ENCODE data around the gene IFI30.
"Not testable (repeated sequence)": the region's sequence is repeated elsewhere in the genome, so short reads cannot be mapped to it uniquely, and the experiment has no call there.

Gene IFI30

DNA sequence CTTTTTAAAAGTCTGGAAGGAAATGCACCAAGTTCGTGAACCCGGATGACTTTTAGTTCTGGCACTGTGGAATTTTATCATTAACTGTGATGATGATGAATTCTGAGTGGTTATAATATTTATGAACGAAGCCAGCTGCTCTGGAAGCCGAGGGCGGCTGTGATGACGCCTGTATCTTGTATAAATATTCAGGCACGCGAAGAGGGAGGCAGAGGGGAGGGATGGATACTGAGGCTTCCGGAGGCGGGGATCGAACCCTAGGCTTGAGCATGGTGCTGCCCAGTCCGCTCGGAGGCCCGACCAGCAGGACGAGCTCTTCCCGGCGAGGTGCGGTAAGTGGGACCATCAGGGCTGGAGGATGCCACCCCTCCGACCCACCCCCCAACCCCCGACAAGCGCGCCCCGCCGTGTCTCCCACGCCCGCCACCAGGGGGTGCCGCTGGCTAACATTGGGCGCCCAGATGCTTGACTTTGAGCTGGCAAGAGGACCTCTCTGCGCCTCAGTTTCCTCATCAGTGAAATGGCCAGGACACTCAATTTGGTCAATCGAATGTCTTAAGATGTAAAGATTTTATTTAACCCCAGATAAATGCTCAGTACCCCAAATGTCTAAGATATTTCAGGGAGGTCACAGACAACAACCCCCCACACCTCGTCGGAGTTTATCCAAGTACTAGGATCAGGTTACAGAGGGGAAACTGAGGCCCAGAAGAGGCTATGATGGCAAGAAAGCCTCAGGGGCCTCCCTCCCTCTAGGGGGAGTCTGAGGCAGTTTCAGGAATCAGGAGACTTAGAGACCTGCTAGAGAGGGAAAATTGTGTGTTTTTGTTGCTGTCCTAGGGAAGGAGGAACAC is 34.7 kb downstream of the IFI30 start:
- H3F3A ChIP-seq (ENCODE audit: control insufficient read depth, insufficient read depth), result peaks cover 11% of the 10 kb centered on the region
- H3K79me2 ChIP-seq (ENCODE audit: control insufficient read depth, low read length), result peaks cover 14% of the 10 kb centered on the region
- no peak overlapping the region for H3K4me3 ChIP-seq (ENCODE audit: low read length)
- TF ChIP-seq EZH2phosphoT487 (IDR thresholded peaks at IDR 0.05; ENCODE audit: borderline replicate concordance, low read length), result no peak
- TF ChIP-seq, protein P1, sequence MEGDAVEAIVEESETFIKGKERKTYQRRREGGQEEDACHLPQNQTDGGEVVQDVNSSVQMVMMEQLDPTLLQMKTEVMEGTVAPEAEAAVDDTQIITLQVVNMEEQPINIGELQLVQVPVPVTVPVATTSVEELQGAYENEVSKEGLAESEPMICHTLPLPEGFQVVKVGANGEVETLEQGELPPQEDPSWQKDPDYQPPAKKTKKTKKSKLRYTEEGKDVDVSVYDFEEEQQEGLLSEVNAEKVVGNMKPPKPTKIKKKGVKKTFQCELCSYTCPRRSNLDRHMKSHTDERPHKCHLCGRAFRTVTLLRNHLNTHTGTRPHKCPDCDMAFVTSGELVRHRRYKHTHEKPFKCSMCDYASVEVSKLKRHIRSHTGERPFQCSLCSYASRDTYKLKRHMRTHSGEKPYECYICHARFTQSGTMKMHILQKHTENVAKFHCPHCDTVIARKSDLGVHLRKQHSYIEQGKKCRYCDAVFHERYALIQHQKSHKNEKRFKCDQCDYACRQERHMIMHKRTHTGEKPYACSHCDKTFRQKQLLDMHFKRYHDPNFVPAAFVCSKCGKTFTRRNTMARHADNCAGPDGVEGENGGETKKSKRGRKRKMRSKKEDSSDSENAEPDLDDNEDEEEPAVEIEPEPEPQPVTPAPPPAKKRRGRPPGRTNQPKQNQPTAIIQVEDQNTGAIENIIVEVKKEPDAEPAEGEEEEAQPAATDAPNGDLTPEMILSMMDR (IDR thresholded peaks at IDR 0.05; ENCODE audit: low read depth, low read length, poor library complexity, severe bottlenecking), result peak; percentile 72
- H3K9me2 ChIP-seq (replicated peaks; ENCODE audit: control insufficient read depth, low read length), result no peaks in the 10 kb centered on the region
- peaks cover 13% of the 10 kb centered on the region for H3K27me3 ChIP-seq (ENCODE audit: control insufficient read depth, low read length)
- H4K20me1 ChIP-seq (ENCODE audit: control insufficient read depth, insufficient read depth, low read depth, low read length), result no peaks in the 10 kb centered on the region
- peak overlapping the region; percentile 20; the same call in 1 of the 2 replicates for H3K4me2 ChIP-seq (ENCODE audit: low read length)
- H3K9me3 ChIP-seq (ENCODE audit: control insufficient read depth, insufficient read depth, low read length), result no peaks in the 10 kb centered on the region
- H3K4me1 ChIP-seq (ENCODE audit: control insufficient read depth, low read length), result peaks cover 17% of the 10 kb centered on the region
- H3K27ac ChIP-seq (ENCODE audit: low read depth, low read length), result no peak overlapping the region
- peaks cover 4% of the 10 kb centered on the region for H3K36me3 ChIP-seq (ENCODE audit: control insufficient read depth, low read length)

DNA sequence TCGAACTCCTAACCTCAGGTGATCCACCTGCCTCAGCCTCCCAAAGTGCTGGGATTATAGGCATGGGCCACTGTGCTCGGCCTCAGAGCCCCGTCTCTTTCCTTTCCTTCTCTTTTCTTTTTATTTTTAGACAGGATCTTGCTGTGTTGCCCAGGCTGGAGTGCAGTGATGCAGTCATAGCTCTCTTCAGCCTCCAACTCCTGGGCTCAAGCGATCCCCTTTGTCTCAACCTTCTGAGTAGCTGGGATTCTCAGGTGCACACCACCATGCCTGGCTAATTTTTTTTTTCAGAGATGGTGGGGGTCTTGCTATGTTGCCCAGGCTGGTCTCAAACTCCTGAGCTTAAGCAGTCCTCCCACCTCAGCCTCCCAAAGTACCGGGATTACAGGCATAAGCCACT is 36.3 kb downstream of the IFI30 start:
- not testable (repeated sequence) for H3K4me3 ChIP-seq (ENCODE audit: low read length); H3F3A ChIP-seq (ENCODE audit: control insufficient read depth, insufficient read depth); H3K27ac ChIP-seq (ENCODE audit: low read depth, low read length); H3K9me2 ChIP-seq (replicated peaks; ENCODE audit: control insufficient read depth, low read length); H4K20me1 ChIP-seq (ENCODE audit: control insufficient read depth, insufficient read depth, low read depth, low read length); H3K9me3 ChIP-seq (ENCODE audit: control insufficient read depth, insufficient read depth, low read length); H3K36me3 ChIP-seq (ENCODE audit: control insufficient read depth, low read length); H3K4me2 ChIP-seq (ENCODE audit: low read length)
- H3K27me3 ChIP-seq (ENCODE audit: control insufficient read depth, low read length), result peaks cover 18% of the 10 kb centered on the region
- peaks cover 17% of the 10 kb centered on the region for H3K4me1 ChIP-seq (ENCODE audit: control insufficient read depth, low read length)
- peaks cover 10% of the 10 kb centered on the region for H3K79me2 ChIP-seq (ENCODE audit: control insufficient read depth, low read length)

DNA sequence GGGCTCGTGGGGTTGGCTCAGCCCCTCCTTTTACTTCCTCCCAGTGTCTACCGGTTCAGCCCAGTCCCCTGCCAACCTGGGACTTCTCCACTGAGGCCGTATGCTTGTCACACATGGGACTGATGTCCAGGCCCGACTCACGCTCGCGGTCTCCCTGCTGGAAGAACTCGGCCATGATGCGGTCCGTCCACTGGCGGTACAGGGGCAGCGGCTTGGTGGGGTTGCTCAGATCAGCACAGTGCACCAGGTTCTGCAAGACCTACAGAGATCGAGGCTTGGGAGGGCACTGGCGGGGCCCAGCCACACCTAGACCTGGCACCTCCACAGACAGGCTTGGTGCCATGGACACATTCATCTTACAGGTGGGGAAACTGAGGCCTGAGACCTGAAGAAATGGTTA is 38.1 kb downstream of the IFI30 start:
- no peaks in the 10 kb centered on the region for H3K36me3 ChIP-seq (ENCODE audit: control insufficient read depth, low read length)
- no peak overlapping the region for H3K4me3 ChIP-seq (ENCODE audit: low read length)
- H3K9me2 ChIP-seq (replicated peaks; ENCODE audit: control insufficient read depth, low read length), result no peaks in the 10 kb centered on the region
- TF ChIP-seq EZH2phosphoT487 (IDR thresholded peaks at IDR 0.05; ENCODE audit: borderline replicate concordance, low read length), result no peak
- TF ChIP-seq, protein P1 (IDR thresholded peaks at IDR 0.05; ENCODE audit: low read depth, low read length, poor library complexity, severe bottlenecking), result no peak
- H3K27ac ChIP-seq (ENCODE audit: low read depth, low read length), result no peak overlapping the region
- H4K20me1 ChIP-seq (ENCODE audit: control insufficient read depth, insufficient read depth, low read depth, low read length), result no peaks in the 10 kb centered on the region
- no peaks in the 10 kb centered on the region for H3K79me2 ChIP-seq (ENCODE audit: control insufficient read depth, low read length)
- peaks cover 21% of the 10 kb centered on the region for H3K27me3 ChIP-seq (ENCODE audit: control insufficient read depth, low read length)
- peaks cover 6% of the 10 kb centered on the region for H3F3A ChIP-seq (ENCODE audit: control insufficient read depth, insufficient read depth)
- H3K4me1 ChIP-seq (ENCODE audit: control insufficient read depth, low read length), result peaks cover 4% of the 10 kb centered on the region
- no peaks in the 10 kb centered on the region for H3K9me3 ChIP-seq (ENCODE audit: control insufficient read depth, insufficient read depth, low read length)
- H3K4me2 ChIP-seq (ENCODE audit: low read length), result no peak overlapping the region

DNA sequence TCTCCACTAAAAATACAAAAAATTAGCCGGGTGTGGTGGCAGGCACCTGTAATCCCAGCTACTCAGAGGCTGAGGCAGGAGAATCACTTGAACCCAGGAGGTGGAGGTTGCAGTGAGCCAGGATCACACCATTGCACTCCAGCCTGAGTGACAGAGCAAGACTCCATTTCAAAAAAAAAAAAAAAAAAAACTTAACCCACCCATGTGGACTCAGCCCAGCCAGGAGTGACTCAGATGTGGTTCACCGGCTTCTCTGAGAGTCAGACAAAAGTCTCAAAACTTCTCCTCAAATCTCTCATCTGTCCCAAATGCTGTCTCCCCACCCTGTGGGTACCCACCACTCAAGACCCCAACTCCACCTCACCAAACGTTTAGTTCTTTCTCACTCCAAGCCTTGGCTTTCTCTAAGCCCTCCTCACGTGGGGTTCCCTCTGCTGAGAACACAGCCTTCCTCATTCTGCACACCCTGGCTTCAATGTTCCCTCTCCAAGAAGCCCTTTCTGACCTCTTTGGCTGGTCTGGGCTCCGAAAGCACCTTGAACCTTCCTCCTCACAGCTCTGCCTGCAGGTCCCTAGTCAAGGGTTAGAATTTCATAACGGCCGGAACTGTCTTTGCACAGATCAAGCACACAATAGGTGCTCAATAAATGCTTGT is 41.3 kb downstream of the IFI30 start:
- no peak overlapping the region for H3K27ac ChIP-seq (ENCODE audit: low read depth, low read length)
- H3K79me2 ChIP-seq (ENCODE audit: control insufficient read depth, low read length), result no peaks in the 10 kb centered on the region
- H3K9me3 ChIP-seq (ENCODE audit: control insufficient read depth, insufficient read depth, low read length), result no peaks in the 10 kb centered on the region
- H3K4me2 ChIP-seq (ENCODE audit: low read length), result no peak overlapping the region
- H3K4me1 ChIP-seq (ENCODE audit: control insufficient read depth, low read length), result no peaks in the 10 kb centered on the region
- no peaks in the 10 kb centered on the region for H3K9me2 ChIP-seq (replicated peaks; ENCODE audit: control insufficient read depth, low read length)
- no peaks in the 10 kb centered on the region for H3F3A ChIP-seq (ENCODE audit: control insufficient read depth, insufficient read depth)
- no peak for TF ChIP-seq EZH2phosphoT487 (IDR thresholded peaks at IDR 0.05; ENCODE audit: borderline replicate concordance, low read length)
- TF ChIP-seq, protein P1 (IDR thresholded peaks at IDR 0.05; ENCODE audit: low read depth, low read length, poor library complexity, severe bottlenecking), result no peak
- H3K27me3 ChIP-seq (ENCODE audit: control insufficient read depth, low read length), result peaks cover 34% of the 10 kb centered on the region
- H3K4me3 ChIP-seq (ENCODE audit: low read length), result no peak overlapping the region
- H3K36me3 ChIP-seq (ENCODE audit: control insufficient read depth, low read length), result no peaks in the 10 kb centered on the region
- H4K20me1 ChIP-seq (ENCODE audit: control insufficient read depth, insufficient read depth, low read depth, low read length), result no peaks in the 10 kb centered on the region
